Esophagus squamous epithelium (tissue), 5 donors: ENCODE results near the gene CCDC192. TPM values are rescaled to one million over a fixed set of nuclear protein-coding genes. Genes with fewer than 3 reads are reported as not detected.

ENCODE experiments used
- DNase-seq: peaks from one replicate; lab custom pipeline; 2025; lab: John Stamatoyannopoulos, UW
- H3K27ac ChIP-seq, 4 donors: fragments of 200-600 bp; sonication (generic); one replicate each; pipeline ENCODE4 v1.5.1; 2016 to 2019; ENCODE audit warnings: mild to moderate bottlenecking in 1 of 4
- H3K27me3 ChIP-seq, 4 donors: fragments of 200-600 bp; sonication (generic); 1 replicate in 3 of 4; 2 replicates in 1 of 4; pipeline versions ENCODE4 v1.5.1 to v1.6.0; 2017 to 2021; ENCODE audit warnings: antibody characterized with exemption in 1 of 4
- H3K36me3 ChIP-seq, 3 donors: fragments of 200-600 bp; sonication (generic); one replicate each; pipeline ENCODE4 v1.5.1; 2016 to 2019
- H3K4me1 ChIP-seq, 3 donors: fragments of 200-600 bp; sonication (generic); one replicate each; pipeline ENCODE4 v1.5.1; 2017 to 2019
- H3K4me3 ChIP-seq, 4 donors: fragments of 200-600 bp; sonication (generic); 1 replicate in 3 of 4; 2 replicates in 1 of 4; pipeline ENCODE4 v1.5.1; 2016 to 2019; ENCODE audit warnings: mild to moderate bottlenecking in 2 of 4, moderate library complexity in 1 of 4
- H3K9me3 ChIP-seq, 3 donors: fragments of 200-600 bp; sonication (generic); one replicate each; pipeline ENCODE4 v1.5.1; 2016 to 2019
- POLR2A ChIP-seq, 4 donors: fragments of 450-650 bp; IDR thresholded peaks; one replicate each; pipeline ENCODE4 v1.6.1; 2017; ENCODE audit warnings: antibody characterized with exemption in 4 of 4, mild to moderate bottlenecking in 4 of 4, moderate library complexity in 3 of 4
- WGBS, 2 donors: methylation state at CpG; one replicate each; pipeline ENCODE4 v1.1.5; 2018; 5-methylcytosine and 5-hydroxymethylcytosine counted together
- intact Hi-C: fragments of 100-400 bp; cut with DNase I; formaldehyde crosslinking; loops from one replicate; pipeline ENCODE4 v1.15.0; 2022
- total RNA-seq, 4 donors: library from RNA; depleted of rRNA; stranded (reverse); fragments of >200 nt; gene quantifications; one replicate each; pipeline ENCODE4 v1.1.0, GENCODE V29; 2016
- TF ChIP-seq, protein P1 (sequence below), 6 experiments: fragments of 450-650 bp in 4 of 6; fragments of 200-600 bp in 2 of 6; sonication (generic) in 2 of 6; IDR thresholded peaks; one replicate each; pipeline ENCODE4 v1.5.1; 2016 to 2019; ENCODE audit warnings: antibody characterized with exemption in 6 of 6, mild to moderate bottlenecking in 4 of 6, moderate library complexity in 4 of 6
- donor health status: DM: yes; HTN: yes; CAD: no.

Gene CCDC192
- total RNA-seq, 4 donors from 2014 or later, result not detected

- H3K4me1 ChIP-seq, result no peaks in the 10 kb centered on the region
- TF ChIP-seq, protein P1, sequence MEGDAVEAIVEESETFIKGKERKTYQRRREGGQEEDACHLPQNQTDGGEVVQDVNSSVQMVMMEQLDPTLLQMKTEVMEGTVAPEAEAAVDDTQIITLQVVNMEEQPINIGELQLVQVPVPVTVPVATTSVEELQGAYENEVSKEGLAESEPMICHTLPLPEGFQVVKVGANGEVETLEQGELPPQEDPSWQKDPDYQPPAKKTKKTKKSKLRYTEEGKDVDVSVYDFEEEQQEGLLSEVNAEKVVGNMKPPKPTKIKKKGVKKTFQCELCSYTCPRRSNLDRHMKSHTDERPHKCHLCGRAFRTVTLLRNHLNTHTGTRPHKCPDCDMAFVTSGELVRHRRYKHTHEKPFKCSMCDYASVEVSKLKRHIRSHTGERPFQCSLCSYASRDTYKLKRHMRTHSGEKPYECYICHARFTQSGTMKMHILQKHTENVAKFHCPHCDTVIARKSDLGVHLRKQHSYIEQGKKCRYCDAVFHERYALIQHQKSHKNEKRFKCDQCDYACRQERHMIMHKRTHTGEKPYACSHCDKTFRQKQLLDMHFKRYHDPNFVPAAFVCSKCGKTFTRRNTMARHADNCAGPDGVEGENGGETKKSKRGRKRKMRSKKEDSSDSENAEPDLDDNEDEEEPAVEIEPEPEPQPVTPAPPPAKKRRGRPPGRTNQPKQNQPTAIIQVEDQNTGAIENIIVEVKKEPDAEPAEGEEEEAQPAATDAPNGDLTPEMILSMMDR (IDR thresholded peaks at IDR 0.05), result no peak
- no peak for TF ChIP-seq POLR2A (IDR thresholded peaks at IDR 0.05)
Measured at GRCh38 chr5:127793052-127793451, 89.9 kb downstream of the CCDC192 start.

GRCh38 chr5:127793879-127794278 is 90.7 kb downstream of the CCDC192 start:
- no peak for DNase-seq
- H3K4me3 ChIP-seq, result no peak overlapping the region
- 93 to 98% methylated on average over 4 of the region's 4 CpGs for WGBS, 2 donors
- H3K36me3 ChIP-seq, result no peaks in the 10 kb centered on the region
- no peak for TF ChIP-seq POLR2A (IDR thresholded peaks at IDR 0.05)
- TF ChIP-seq, protein P1 (IDR thresholded peaks at IDR 0.05), result no peak
- H3K4me1 ChIP-seq, result no peaks in the 10 kb centered on the region
- intact Hi-C loops, result no loop called here
- no peaks in the 10 kb centered on the region for H3K27me3 ChIP-seq
- no peak overlapping the region for H3K27ac ChIP-seq
- peaks cover 0 to 17% (median 3%) of the 10 kb centered on the region in 3 donors for H3K9me3 ChIP-seq

More at GRCh38 chr5:127793052-127793451, 89.9 kb downstream of the CCDC192 start:
- H3K9me3 ChIP-seq, result peaks cover 0 to 17% (median 3%) of the 10 kb centered on the region in 3 donors
- H3K36me3 ChIP-seq, result no peaks in the 10 kb centered on the region
- H3K27me3 ChIP-seq, result no peaks in the 10 kb centered on the region
- no peak for DNase-seq
- no peak overlapping the region for H3K27ac ChIP-seq
- intact Hi-C loops, result no loop called here
- no peak overlapping the region for H3K4me3 ChIP-seq

- intact Hi-C loops, result no loop called here
- TF ChIP-seq, protein P1 (IDR thresholded peaks at IDR 0.05), result no peak
- TF ChIP-seq POLR2A (IDR thresholded peaks at IDR 0.05), result no peak
- DNase-seq, result no peak
- Histone ChIP-seq H3K27ac (no peak overlapping the region), H3K9me3 (peaks cover 0 to 15% (median 3%) of the 10 kb centered on the region in 3 donors), H3K36me3 (no peaks in the 10 kb centered on the region), H3K27me3 (no peaks in the 10 kb centered on the region), H3K4me1 (no peaks in the 10 kb centered on the region), H3K4me3 (no peak overlapping the region)
Measured at GRCh38 chr5:127796211-127796610, 93.0 kb downstream of the CCDC192 start.

DNA sequence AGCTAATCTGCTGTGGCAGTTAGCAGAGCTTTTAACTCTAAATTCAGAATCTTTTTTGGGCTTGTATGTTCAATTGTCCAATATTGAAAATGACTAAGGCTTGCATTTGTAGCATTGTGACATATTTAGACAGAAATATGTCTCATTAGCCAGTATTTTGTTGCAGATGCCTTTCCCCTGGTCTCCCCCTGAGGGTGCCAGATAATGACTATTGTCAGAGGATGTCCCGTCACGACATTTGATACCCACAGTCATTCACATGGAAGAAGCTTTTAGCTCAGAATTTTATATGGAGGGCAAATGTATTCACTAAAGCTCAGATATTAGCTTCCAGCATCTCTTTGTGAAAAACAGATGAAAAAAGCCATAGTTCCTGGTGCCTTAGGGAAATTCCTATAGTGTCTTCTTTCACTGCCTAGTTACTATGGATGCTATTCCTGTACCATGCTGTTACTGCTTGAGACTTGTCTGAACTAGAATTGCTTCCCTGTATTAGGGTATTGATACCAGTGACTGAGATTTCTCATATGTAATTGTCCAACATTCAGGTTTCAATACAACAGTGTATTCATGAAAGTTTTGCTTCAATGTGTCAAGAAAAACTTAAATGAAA is 96.2 kb downstream of the CCDC192 start:
- no peaks in the 10 kb centered on the region for H3K9me3 ChIP-seq
- H3K4me1 ChIP-seq, result no peaks in the 10 kb centered on the region
- 77 to 89% methylated on average over 2 of the region's 2 CpGs for WGBS, 2 donors
- intact Hi-C loops, result no loop called here
- H3K36me3 ChIP-seq, result no peaks in the 10 kb centered on the region
- no peak for DNase-seq
- H3K4me3 ChIP-seq, result no peak overlapping the region
- no peak overlapping the region for H3K27ac ChIP-seq
- TF ChIP-seq, protein P1 (IDR thresholded peaks at IDR 0.05), result no peak
- no peak for TF ChIP-seq POLR2A (IDR thresholded peaks at IDR 0.05)
- H3K27me3 ChIP-seq, result no peaks in the 10 kb centered on the region

GRCh38 chr5:127801751-127802476 is 98.7 kb downstream of the CCDC192 start:
- Histone ChIP-seq H3K27ac (no peak overlapping the region), H3K27me3 (no peaks in the 10 kb centered on the region), H3K4me3 (no peak overlapping the region), H3K36me3 (no peaks in the 10 kb centered on the region), H3K4me1 (no peaks in the 10 kb centered on the region), H3K9me3 (no peaks in the 10 kb centered on the region)
- 62 to 73% methylated on average over 2 of the region's 2 CpGs for WGBS, 2 donors
- TF ChIP-seq, protein P1 (IDR thresholded peaks at IDR 0.05), result no peak
- no peak for TF ChIP-seq POLR2A (IDR thresholded peaks at IDR 0.05)
- intact Hi-C loops, result no loop called here
- no peak for DNase-seq
